ENCODE data around the gene MLYCD.

- TF ChIP-seq CTCF (conservative IDR thresholded peaks at IDR 0.05; ENCODE audit: low read depth, low read length), result no peak
- no peak for TF ChIP-seq EZH2 (IDR thresholded peaks at IDR 0.05; ENCODE audit: borderline replicate concordance, low read depth, low read length, poor library complexity, severe bottlenecking)
These were observed 55.7 kb downstream of the MLYCD start for GRCh38 chr16:83954577-83955016.

Measured in A673 (cell line).